ENCODE measurements around the gene UNC50.
"Not testable (repeated sequence)": the region's sequence is repeated elsewhere in the genome, so short reads cannot be mapped to it uniquely, and the experiment has no call there.

UNC50 gene

DNA sequence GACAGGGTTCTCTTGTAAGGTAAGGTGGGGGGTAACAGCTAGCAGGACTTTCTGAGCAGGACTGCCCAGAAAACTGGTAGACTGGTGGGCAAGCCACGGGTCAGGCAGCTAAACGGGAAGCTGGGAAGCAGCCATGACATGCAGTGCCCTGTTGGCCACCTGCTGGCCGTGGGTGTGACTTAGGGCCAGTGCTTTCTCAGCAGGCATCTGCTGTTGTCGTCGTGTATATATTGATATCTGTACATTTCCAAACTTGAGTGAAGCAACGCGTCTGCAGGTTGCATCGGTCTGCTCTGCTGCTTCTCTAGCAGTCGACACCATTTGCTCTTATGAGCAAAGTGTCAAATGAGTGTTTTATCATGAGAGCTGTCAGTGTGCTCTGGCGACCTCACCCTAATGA, 31.1 kb upstream of the UNC50 start:
- DNase-seq: no peak

DNA sequence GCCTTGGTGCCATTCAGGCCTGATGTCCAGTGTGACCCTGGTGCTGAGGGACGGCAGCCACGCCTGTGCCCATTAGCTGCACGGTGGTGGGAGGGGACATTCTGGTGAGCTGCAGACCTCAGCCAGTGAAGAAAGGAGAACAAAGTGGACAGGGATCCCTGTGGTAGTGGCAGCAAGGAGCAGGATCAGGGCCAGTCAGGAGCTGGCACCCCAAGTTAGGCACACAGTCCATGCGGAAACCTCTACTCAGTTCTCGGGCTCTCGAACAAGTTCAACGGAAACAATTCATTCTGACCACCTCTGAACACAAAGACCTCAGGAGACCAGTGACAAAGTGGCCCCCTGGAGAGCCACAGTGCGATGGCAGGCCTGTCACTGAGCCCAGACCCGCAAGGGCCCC, 30.2 kb upstream of the UNC50 start:
- DNase-seq: no peak

DNA sequence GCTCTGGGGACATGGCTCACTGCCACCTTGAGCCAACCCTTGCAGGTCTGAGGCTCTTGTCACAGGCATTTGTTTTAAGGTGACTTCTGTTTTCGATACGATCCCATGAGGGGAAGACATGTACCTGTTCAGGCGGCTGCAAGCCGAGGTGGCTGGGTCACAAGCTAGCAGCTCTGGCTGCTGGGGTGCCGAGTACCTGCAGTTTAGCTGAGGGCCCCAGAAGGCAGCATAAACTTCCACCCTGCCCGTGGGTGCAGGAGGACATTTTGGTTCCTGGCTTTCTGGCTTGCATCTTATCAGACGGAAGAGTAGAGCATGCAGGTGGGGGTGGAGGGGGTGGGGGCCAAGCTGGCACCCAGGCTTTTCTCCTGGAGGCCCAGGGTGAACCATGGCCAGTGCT, 28.5 kb upstream of the UNC50 start:
- no peak for DNase-seq

DNA sequence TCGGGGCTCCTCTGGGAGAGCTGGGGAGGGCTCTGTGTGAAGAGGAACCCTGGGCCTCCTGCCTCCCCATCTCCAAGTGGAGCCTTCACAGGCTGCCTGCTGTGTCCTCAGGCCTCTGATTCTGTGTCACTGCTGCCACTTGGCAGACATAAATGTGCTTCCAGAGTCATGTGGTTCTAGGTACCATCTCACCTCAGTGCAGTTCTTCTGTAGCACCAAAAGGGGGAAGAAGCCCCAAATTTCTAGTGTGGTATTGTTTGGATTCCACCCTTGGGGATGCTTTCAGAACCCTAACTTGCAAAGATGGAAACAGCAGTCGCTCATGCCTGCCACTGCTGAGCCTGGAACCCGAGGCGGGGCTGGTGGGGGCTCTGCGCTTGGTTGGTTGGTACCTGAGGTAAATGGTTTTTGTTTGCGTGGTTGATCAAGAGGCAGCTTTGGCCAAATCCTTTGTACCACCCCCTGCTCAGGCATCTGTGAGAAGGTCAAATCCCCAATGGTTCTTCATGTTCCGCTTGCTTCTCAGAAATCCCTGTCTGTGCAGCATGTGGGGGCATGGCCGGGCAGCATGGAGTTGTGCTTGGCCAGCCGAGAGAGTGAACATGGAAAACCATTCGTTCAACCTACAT, 27.6 kb upstream of the UNC50 start:
- DNase-seq: no peak

DNA sequence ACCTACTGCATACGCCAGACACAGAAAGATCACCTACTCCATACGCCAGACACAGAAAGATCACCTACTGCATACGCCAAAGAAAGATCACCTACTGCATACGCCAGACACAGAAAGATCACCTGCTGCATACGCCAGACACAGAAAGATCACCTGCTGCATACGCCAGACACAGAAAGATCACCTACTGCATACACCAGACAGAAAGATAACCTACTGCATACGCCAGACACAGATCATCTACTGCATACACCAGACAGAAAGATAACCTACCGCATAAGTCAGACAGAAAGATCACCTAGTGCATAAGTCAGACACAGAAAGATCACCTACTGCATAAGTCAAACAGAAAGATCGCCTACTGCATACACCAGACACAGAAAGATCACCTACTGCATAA, 25.9 kb upstream of the UNC50 start:
- DNase-seq: no peak

DNA sequence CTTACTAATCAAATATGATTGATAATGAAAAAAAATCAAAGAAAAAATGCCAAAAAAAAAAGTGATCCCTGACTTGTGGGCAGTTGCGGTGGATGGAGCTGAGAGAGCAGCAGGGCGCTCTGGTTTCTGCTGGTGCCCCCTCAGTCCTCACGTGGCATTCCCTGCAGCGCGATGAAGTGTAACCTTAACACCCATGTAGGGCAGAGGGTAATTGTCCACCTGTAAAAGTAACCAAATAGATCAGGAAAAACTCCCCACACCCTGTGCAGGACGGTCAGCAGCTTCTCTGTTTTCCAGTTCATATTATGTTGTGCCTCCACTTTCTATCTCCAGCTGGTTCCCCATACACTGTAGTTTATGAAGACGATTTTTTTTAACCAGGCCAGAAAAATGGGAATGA, 25.1 kb upstream of the UNC50 start:
- DNase-seq: no peak

DNA sequence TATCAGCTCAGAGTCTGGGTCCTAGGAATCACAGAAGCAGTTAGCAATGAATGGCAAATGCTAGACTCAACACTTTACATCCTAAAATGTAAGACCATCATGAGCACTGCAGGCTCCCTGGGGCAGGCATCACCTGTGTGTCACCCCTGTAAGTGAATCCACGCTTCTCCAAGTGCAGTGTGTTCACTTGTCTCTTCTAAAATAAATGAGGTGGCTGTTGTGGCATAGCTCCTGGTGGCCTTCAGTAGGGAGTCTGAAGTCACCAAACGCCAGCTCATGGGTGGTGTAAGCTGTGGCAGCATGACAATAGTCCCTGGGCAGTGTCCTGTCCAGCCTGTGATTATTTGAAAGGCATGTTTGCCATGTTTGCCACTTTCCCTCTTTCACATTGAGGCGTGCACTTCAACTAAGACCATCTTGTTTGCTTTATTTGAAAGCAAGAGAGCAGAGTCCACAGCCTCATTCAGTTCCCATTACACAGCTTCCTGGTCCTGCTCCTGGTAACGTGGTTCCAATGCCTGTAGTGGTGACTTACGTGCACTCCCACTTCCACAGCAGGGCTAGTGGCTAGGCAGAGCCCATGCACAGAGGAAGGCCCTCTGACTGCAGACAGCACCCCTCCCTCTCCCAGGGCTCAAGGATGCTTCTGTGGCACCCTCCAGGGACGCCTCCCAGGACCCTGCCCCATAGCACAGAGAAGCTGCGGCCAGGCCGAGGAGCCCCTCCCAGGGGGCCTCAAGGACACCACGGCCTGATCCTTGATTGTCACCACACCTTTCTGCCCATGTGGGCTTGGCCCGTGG, 24.4 kb upstream of the UNC50 start:
- no peak for DNase-seq

DNA sequence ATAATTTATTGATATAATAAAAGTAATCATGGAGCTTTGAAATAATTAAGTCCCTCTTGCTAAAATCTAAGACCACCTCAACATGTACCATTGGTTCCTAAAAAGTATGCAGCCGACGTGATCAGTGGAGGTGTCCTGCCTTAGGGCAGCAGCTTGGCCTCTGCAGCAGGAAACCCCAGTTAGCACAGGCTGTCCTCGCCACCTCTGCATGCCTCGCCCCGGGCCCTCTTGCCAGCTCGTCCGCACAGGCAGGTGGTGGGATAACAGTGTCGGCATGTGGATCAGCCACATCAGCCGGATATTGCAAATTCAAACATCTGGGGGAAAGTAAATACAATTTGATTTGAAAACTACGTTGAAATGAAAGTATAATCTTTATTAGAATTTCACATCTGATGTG, 23.0 kb upstream of the UNC50 start:
- no peak for DNase-seq

DNA sequence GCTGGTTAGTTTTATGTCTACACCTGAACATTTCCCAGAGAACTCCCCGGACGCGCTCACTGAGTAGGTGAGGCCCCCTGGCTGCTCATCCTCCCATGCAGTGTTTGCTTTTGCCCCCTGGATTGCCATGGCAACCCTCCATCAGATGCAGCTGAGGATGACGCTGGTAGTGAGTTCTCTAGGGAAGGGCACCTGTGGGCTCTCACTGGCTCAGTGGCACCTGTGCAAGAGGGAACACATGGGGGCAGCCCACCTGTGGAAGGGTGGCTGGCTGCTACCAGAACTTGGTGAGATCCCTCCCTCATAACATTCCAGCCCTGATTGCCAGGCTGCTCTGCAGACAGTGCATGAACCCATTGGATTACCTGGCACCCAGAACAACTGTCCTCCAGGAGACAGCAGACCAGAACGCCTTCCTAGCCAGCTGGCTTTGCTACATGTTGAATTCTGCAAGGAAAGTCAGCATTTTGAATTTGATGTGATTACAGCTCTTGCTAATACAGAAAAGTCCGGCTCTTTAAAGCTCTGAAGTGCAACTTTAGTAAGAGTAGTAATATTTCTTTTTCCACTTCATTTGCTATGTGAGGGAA, 21.7 kb upstream of the UNC50 start:
- no peak for DNase-seq

DNA sequence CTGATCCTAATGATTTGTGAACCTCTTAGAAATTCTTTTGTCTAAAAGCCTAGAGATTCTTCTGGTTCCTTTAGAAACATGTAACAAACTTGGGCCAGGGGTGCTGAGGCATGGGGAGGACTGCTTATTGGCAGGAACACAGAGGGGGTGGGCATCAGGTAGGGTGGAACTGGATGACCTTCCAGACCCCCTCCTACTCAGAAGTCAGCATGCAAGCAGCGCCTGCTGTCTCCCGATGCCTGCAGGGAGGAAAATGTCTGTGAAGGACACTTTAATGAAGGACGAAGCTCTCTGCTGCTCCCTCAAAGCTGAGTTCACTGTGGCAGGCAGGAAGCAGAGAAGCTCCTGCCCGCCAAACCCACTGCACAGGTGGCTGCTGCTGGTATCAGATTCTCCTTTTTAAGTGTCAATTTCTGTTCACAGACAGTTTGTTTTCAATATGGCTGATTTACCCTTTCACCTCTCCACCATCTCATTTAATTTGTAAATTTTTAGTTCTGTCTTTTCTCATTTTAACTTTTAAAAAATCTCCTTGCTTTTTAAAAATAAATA, 19.4 kb upstream of the UNC50 start:
- no peak for DNase-seq

DNA sequence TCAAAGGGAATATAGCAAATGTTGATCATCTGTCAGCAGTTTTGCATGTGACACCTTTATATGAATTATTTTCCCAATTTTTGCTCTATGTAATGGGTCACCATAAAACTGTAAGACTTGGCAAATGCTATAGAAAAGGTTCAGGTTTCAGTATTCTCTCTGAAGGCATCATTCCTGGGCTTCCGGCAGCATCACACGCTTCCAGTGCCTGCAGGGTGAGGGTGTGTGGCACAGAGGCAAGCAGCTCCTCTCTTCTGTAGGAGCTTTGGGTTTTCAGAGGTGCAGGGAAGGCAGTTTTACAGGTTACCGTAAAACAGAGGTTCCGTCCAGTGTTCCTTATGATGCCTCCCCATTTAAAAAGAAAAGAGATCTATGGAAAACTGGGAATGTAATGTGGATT, 18.9 kb upstream of the UNC50 start:
- no peak for DNase-seq

DNA sequence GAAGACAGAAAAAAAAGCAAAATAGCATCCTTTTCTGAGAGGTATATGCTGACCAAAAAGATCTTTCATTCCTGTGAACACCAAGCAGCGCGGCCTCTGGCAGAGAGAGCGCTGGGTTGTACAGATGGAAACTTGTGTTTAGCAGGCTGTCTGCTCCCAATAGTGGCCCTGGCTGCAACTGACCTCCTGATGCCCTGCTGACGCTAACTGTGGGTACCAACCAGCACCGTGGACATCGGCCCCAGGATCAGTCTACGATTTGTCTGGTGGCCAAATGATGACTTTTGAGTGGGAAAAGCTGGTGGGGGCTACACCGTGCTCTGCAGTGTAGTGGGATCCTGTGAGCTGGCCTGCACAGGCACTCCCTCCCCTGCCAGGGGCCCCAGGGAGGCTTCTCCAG, 15.8 kb upstream of the UNC50 start:
- no peak for DNase-seq

DNA sequence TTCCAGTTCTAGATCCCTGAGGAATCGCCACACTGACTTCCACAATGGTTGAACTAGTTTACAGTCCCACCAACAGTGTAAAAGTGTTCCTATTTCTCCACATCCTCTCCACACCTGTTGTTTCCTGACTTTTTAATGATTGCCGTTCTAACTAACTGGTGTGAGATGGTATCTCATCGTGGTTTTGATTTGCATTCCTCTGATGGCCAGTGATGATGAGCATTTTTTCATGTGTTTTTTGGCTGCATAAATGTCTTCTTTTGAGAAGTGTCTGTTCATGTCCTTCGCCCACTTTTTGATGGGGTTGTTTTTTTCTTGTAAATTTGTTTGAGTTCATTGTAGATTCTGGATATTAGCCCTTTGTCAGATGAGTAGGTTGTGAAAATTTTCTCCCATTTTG, 13.7 kb upstream of the UNC50 start:
- DNase-seq: not testable (repeated sequence)

DNA sequence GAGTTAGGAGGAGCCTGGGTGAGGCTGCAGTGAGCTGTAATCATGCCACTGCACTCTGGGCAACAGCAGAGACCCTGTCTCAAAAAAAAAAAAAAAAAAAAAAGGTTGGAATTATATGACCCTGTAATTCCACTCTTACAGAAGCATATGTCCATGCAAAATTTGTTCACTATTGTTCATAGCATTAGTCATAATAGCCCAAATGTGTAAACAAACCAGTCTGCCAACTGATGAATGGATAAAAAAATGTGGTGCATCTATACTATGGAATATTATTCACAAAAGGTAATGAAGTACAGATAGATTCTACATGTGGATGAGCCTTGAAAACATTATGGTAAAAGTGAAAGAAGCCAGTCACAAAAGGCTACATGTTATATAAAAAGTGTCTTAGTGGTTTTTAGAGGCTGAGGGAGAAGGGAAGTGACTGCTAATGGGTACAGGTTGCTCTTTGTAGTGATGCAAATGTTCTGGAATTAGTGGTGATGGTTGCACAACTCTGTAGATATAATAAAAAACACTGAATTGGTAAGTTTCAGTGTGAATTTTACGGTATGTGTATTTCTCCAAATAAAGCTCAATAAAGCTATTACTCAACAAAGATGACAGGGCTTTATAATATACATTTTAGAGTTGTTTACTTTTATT, 9.5 kb upstream of the UNC50 start:
- no peak for DNase-seq

DNA sequence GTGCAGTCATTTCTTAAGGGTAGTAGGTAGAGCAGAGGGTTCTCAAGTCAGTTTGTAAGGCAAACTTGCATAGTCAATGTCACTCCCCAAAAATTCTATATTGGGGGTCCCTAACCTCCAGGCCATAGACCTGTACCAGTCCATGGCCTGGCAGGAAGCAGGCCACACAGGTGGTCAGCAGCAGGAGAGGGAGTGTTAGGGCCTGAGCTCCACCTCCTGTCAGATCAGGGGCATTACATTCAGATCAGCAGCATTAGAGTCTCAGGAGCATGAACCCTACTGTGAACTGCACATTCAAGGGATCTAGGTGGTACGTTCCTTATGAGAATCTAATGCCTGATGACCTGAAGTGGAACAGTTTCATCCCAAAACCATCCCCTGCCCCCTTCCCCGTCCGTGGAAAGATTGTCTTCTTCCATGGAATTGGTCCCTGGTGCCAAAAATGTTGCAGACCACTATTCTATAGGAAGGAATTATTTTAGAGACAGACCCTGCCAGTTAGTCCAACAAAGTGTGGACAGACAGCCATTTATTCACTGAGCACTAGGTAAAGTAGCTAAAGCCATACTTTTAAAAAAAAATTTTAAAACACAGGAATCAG, 6.8 kb upstream of the UNC50 start:
- no peak for DNase-seq

DNA sequence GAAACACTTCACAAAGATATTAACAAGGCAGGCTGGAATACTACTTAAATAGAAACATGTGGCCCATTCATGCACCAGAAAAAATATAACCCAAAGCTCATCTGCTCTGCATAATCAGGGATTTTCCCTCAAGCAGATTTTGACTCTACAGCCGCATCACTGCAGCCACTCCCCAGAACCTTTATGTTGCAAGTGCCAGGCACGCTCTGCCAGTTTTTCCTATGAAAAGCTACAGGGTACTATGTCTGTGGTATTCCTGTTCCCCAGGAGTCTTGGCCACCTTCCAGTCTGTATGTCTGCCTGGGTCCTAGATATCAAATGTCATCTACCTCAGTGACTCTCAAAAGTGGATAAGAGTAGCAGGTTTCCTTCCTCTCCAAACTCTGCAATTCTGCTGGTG, 3.8 kb upstream of the UNC50 start:
- DNase-seq: no peak

DNA sequence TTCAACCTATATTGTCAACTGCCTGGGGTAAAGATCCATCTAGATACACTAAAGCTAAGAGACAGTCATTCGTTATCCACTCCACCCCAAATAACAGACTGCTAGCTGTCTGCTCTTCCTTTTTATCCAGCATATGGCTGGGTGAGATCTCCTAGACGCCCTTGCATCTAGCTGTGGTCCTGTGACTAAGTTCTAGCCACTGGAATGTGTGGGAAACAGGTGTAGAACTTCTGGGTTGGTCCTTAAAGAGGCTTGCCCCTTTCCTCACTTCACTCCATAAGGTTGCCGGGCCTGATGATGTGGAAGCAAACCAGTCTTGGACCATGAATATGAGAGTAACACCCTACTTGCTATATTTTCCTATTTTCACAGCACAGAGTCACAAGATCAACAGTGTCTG, 3.3 kb upstream of the UNC50 start:
- DNase-seq: no peak

DNA sequence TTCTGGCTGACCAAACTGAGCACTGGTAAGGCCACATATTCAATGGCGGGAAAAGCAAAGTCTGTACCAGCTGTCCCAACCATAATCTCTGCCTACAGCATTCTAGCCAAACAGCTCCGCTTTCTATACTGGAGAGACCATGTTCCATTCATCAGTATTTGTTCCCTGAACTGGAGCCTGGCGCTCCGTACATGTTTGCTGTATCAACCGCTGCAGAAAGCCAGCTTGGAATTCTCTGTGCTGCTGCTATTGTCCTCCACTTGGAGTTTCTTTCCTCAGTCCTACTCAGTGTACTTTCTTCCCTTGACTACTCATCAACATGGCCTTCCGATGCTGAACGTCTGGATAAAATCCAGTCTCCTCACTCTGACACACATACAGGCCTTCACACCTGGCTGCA, 2.0 kb upstream of the UNC50 start:
- DNase-seq: no peak

DNA sequence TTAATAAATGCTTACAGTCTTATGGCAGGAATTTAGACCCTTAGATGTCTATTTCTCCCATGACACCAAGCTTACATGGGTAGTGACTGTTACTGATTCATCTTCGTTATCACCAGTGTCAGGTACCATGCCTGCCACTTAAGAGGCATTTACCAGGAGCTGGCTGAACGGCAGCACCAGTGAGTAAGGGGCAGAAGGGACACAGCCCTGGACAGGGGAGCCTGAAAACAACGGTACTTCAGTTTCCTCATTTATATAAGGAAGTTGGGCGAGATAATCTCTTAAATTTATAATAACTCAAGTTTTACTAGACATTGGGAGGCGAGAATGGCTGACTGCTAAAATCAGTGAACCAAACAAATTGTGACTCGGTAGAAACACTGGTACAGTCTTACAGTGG, 1.3 kb upstream of the UNC50 start:
- DNase-seq: no peak

DNA sequence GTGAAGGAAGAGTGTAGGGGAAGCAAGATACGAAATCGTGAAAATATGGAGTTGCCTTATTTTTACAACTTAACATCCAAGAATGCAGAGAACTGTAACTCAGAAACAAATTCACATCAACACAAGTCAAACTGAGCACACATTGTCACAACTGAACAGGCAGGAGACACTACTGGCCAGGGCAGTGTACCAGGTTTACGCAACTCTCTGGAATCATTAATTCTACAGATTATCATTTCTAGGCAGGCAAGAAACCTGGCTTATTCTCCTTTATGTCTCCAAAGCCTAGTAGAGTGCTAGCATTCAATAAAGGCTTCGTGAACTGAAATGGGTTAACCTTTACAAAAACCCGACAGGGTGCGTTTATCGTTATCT, 661 bp upstream of the UNC50 start:
- DNase-seq: no peak

DNA sequence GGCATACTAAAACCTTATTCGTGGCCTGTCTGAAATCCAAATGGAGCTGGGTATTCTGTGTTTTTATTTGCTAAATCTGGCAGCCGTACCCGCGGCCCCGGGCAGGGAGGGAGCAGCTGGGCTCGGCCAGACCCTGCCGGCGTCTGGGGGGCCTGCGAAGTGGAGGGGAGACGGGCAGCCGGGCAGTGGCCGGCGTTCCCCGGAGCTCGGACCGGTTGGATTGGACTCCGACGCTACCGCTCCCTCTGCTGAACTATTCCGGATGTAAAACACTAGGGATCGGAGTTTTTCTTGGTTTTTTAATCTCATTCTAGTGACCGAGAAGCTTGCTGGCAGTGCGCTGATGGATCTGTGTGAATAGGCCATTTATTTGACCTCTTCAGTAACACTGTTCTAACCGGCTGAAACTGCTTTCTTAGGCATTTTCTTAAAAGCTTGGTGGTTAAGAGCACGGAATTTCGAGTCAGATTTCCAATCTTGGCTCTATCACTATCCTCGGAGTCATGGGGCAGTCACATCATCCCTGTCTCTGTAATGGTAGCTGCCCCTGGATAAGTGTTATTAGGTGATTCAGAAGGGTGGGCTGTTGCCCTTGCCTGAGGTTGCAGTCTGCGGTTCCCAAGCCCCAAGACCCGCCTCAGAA, 694 bp downstream of the UNC50 start:
- no peak for DNase-seq

DNA sequence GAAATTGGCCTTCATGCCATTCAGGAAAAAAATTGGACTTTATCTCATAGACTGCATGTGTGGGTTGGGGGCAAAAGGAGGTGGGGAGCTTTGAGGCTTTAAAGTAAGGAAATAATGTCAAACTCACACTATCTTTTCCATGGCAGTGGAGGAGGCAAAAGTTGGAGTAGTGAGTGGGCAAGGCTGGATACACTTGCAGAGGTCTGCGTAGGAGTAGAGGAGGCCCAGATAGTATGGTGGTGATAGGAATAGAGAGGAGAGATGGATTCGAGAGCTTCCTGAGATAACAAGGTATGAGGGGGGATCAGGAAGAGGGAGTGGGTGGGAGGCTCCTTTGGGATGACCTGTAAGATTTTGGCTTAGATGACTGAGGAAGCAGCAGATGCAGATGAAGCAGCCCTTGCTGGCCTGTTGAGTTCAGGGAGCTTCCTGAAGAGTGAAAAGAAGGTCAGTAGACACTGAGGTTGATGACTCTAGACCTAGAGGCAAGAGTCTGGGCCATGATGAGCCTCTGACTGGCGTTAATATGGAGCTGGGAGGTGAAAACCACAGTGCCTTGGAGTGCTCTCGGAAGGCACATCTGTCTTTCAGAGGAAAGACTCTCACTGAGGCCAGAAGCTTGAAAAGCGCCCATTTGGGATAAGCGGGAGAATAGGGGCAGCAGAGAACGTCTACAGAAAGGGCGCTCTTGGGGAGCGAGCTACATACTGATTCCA, 5.8 kb downstream of the UNC50 start:
- no peak for DNase-seq

All from stimulated activated CD4-positive, alpha-beta T cell treated with anti-CD3 and anti-CD28 coated beads, Interleukin-4, amount 100 ng/mL, for 24 hours (primary cell).